NCI-H2107 (cell line): ENCODE data around the gene MDGA2.
"Not testable (repeated sequence)": the region's sequence is repeated elsewhere in the genome, so short reads cannot be mapped to it uniquely, and the experiment has no call there.

Source experiments
- DNase-seq: peaks from one replicate; lab custom pipeline; 2025; lab: John Stamatoyannopoulos, UW

Gene MDGA2

GRCh38 chr14:46915539-46915938 lies 759.9 kb downstream of the MDGA2 start:
- DNase-seq, result not testable (repeated sequence)

GRCh38 chr14:46902837-46903236 lies 772.6 kb downstream of the MDGA2 start:
- no peak for DNase-seq

GRCh38 chr14:46894476-46894875 lies 780.9 kb downstream of the MDGA2 start:
- no peak for DNase-seq

GRCh38 chr14:46887144-46887543 lies 788.3 kb downstream of the MDGA2 start:
- no peak for DNase-seq

GRCh38 chr14:46885566-46885965 lies 789.8 kb downstream of the MDGA2 start:
- DNase-seq, result no peak

GRCh38 chr14:46861753-46862152 lies 813.7 kb downstream of the MDGA2 start:
- DNase-seq, result no peak

- no peak for DNase-seq
Measured at GRCh38 chr14:46840944-46841720, 834.3 kb downstream of the MDGA2 start.

- DNase-seq, result no peak
Measured at GRCh38 chr14:46820291-46820690, 855.1 kb downstream of the MDGA2 start.

- DNase-seq, result no peak
Measured at GRCh38 chr14:46819117-46819516, 856.3 kb downstream of the MDGA2 start.

- no peak for DNase-seq
Measured at GRCh38 chr14:46818147-46818546, 857.3 kb downstream of the MDGA2 start.

- no peak for DNase-seq
Measured at GRCh38 chr14:46793144-46793543, 882.3 kb downstream of the MDGA2 start.
